Measurements from ENCODE around the gene TTR. TPM values are rescaled to one million over a fixed set of nuclear protein-coding genes. Genes with fewer than 3 reads are reported as not detected.

Gene TTR
- total RNA-seq, 4 donors from 2014 or later: not detected

- WGBS, 2 donors: 81 to 86% methylated on average over 5 of the region's 5 CpGs
- Histone ChIP-seq H3K4me3 (no peak overlapping the region), H3K4me1 (peaks cover 0 to 3% (median 0%) of the 10 kb centered on the region in 3 donors), H3K27ac (no peak overlapping the region), H3K36me3 (no peaks in the 10 kb centered on the region), H3K27me3 (no peaks in the 10 kb centered on the region), H3K9me3 (no peaks in the 10 kb centered on the region)
- TF ChIP-seq POLR2A (IDR thresholded peaks at IDR 0.05): no peak
- TF ChIP-seq, protein P1, sequence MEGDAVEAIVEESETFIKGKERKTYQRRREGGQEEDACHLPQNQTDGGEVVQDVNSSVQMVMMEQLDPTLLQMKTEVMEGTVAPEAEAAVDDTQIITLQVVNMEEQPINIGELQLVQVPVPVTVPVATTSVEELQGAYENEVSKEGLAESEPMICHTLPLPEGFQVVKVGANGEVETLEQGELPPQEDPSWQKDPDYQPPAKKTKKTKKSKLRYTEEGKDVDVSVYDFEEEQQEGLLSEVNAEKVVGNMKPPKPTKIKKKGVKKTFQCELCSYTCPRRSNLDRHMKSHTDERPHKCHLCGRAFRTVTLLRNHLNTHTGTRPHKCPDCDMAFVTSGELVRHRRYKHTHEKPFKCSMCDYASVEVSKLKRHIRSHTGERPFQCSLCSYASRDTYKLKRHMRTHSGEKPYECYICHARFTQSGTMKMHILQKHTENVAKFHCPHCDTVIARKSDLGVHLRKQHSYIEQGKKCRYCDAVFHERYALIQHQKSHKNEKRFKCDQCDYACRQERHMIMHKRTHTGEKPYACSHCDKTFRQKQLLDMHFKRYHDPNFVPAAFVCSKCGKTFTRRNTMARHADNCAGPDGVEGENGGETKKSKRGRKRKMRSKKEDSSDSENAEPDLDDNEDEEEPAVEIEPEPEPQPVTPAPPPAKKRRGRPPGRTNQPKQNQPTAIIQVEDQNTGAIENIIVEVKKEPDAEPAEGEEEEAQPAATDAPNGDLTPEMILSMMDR (IDR thresholded peaks at IDR 0.05): no peak
- no peak for DNase-seq
- intact Hi-C loops (cut with DNase I): no loop called here
Observed at GRCh38 chr18:31611511-31611910, 19.8 kb downstream of the TTR start.

- H3K27ac ChIP-seq: no peak overlapping the region
- no peak for DNase-seq
- no peaks in the 10 kb centered on the region for H3K9me3 ChIP-seq
- TF ChIP-seq POLR2A (IDR thresholded peaks at IDR 0.05): no peak
- TF ChIP-seq, protein P1 (IDR thresholded peaks at IDR 0.05): no peak
- H3K36me3 ChIP-seq: no peaks in the 10 kb centered on the region
- peaks cover 0 to 3% (median 0%) of the 10 kb centered on the region in 3 donors for H3K4me1 ChIP-seq
- intact Hi-C loops (cut with DNase I): no loop called here
- 47 to 62% methylated on average over 6 of the region's 6 CpGs for WGBS, 2 donors
- no peaks in the 10 kb centered on the region for H3K27me3 ChIP-seq
- no peak overlapping the region for H3K4me3 ChIP-seq
Observed at GRCh38 chr18:31612124-31612523, 20.4 kb downstream of the TTR start.

DNA sequence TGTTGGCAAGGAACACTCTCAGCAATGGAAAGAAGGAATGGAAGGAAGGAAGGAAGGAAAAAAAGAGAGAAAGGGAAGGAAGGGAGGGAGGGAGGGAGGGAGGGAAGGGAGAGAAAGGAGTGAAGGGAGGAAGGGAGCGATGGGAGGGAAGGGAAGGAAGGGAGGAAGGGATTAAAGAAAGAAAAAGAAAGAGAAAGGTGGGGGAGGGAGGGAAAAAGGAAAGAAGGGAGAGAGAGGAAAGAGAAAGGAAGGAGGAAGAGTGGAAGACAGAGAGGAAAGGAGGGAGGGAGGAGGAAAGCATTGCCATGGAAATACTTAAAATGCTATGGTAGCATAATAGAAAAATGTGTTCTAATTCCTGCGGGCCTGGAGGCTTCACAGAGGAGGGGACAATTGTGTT, 22.4 kb downstream of the TTR start:
- no peak overlapping the region for H3K27ac ChIP-seq
- 71 to 85% methylated on average over 2 of the region's 2 CpGs for WGBS, 2 donors
- no peak overlapping the region for H3K4me3 ChIP-seq
- intact Hi-C loops (cut with DNase I): no loop called here
- DNase-seq: no peak
- no peaks in the 10 kb centered on the region for H3K27me3 ChIP-seq
- no peaks in the 10 kb centered on the region for H3K9me3 ChIP-seq
- peaks cover 0 to 3% (median 0%) of the 10 kb centered on the region in 3 donors for H3K4me1 ChIP-seq
- TF ChIP-seq, protein P1 (IDR thresholded peaks at IDR 0.05): no peak
- TF ChIP-seq POLR2A (IDR thresholded peaks at IDR 0.05): no peak
- H3K36me3 ChIP-seq: no peaks in the 10 kb centered on the region

- intact Hi-C loops (cut with DNase I): no loop called here
Observed at GRCh38 chr18:31616586-31616985, 24.9 kb downstream of the TTR start.

GRCh38 chr18:31617031-31617717, 25.5 kb downstream of the TTR start:
- TF ChIP-seq, protein P1 (IDR thresholded peaks at IDR 0.05): no peak
- TF ChIP-seq POLR2A (IDR thresholded peaks at IDR 0.05): no peak
- no peak overlapping the region for H3K27ac ChIP-seq
- intact Hi-C loops (cut with DNase I): no loop called here
- no peak overlapping the region for H3K4me3 ChIP-seq
- 46 to 51% methylated on average over 5 of the region's 5 CpGs for WGBS, 2 donors
- H3K27me3 ChIP-seq: no peaks in the 10 kb centered on the region
- H3K36me3 ChIP-seq: no peaks in the 10 kb centered on the region
- H3K4me1 ChIP-seq: no peaks in the 10 kb centered on the region
- DNase-seq: no peak
- no peaks in the 10 kb centered on the region for H3K9me3 ChIP-seq

More at GRCh38 chr18:31616586-31616985, 24.9 kb downstream of the TTR start:
- TF ChIP-seq POLR2A (IDR thresholded peaks at IDR 0.05): no peak
- TF ChIP-seq, protein P1 (IDR thresholded peaks at IDR 0.05): no peak
- Histone ChIP-seq H3K9me3 (no peaks in the 10 kb centered on the region), H3K27me3 (no peaks in the 10 kb centered on the region), H3K4me1 (no peaks in the 10 kb centered on the region), H3K36me3 (no peaks in the 10 kb centered on the region), H3K27ac (no peak overlapping the region), H3K4me3 (no peak overlapping the region)
- 78 to 82% methylated on average over 4 of the region's 4 CpGs for WGBS, 2 donors
- DNase-seq: no peak
